ENCODE results near the gene CAMK2N2.

The CAMK2N2 gene

GRCh38 chr3:184211718-184212117 is 49.6 kb downstream of the CAMK2N2 start:
- no peak for DNase-seq (ENCODE audit: low spot score)

- no peak for DNase-seq (ENCODE audit: low spot score)
Measured at GRCh38 chr3:184211297-184211696, 50.1 kb downstream of the CAMK2N2 start.
